Subcutaneous abdominal adipose tissue (tissue), 5 donors: ENCODE data around the gene PFN1.

Source experiments
- H3K27ac ChIP-seq: one replicate; pipeline ENCODE4 v1.7.0; 2013; ENCODE audit warnings: low read depth, mild to moderate bottlenecking, inconsistent platforms, low read length, moderate library complexity
- H3K27me3 ChIP-seq, 5 donors: one replicate each; pipeline ENCODE4 v1.7.0; 2013; ENCODE audit warnings: low read length in 5 of 5, inconsistent platforms in 1 of 5; ENCODE audit not compliant: control insufficient read depth in 5 of 5, insufficient read depth in 4 of 5
- H3K36me3 ChIP-seq, 5 donors: one replicate each; pipeline ENCODE4 v1.7.0; 2013; ENCODE audit warnings: low read length in 5 of 5; ENCODE audit not compliant: control insufficient read depth in 5 of 5, insufficient read depth in 5 of 5
- H3K4me1 ChIP-seq, 5 donors: one replicate each; pipeline ENCODE4 v1.7.0; 2013; ENCODE audit warnings: low read length in 5 of 5, mild to moderate bottlenecking in 3 of 5, moderate library complexity in 1 of 5; ENCODE audit not compliant: control insufficient read depth in 5 of 5, insufficient read depth in 5 of 5
- H3K4me3 ChIP-seq, 5 donors: one replicate each; pipeline ENCODE4 v1.7.0; 2013; ENCODE audit warnings: low read length in 5 of 5, low read depth in 1 of 5
- H3K9ac ChIP-seq, 5 donors: one replicate each; pipeline ENCODE4 v1.7.0; 2013; ENCODE audit warnings: low read length in 5 of 5, mild to moderate bottlenecking in 4 of 5, moderate library complexity in 3 of 5
- H3K9me3 ChIP-seq, 5 donors: one replicate each; pipeline ENCODE4 v1.7.0; 2013; ENCODE audit warnings: low read length in 5 of 5; ENCODE audit not compliant: control insufficient read depth in 5 of 5
- donor health status: healthy.
- donor health status: healthy.
- donor health status: healthy.
- donor health status: healthy.
- donor health status: healthy.

PFN1 gene

DNA sequence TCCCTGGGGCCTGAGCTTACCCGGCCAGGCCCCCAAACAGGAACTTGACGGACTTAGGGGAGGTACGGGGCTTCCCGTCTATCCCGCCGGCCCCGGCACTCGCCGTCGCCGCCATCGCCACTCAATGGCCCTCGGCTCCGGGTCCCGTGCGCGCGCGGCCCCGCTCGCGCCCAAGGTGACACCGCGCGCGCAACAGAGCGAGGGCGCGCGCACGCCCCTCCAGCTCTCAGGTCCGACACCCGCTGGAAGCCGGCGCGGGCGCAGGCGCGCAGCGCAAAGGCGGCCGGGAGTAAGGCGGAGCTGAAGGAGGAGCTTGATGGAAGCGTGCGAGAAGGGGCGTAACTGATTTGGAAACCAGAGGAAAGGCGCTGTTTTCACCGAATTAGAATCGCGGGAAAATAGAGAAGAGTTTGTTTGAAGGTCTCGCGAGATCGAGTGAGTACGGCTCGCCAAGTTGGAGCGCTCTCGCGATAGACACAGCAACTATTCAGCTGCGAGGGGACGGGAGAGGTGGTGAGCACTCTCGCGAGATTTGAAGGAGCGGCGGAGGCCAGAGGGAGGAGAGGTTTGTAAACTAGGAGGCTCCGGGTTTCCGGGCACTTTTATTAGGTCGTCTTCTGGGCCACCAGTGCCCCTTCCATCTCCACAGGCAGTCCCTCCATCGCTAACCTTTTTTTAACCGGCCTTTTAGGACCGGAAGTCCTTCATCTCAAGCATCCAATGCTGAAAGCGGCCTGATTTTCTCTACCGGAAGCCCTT lies 8.4 kb downstream of the PFN1 start, which contains the start of the genes RNF167 and SLC25A11:
TSS of gene RNF167 (plus strand) at position 473 of the 759 bp plus-strand sequence. CDS start 642 bp downstream, outside the sequence.
TSS of gene SLC25A11 (minus strand) at position 251 of the 759 bp plus-strand sequence. CDS start at position 115, 136 bp downstream.
- Histone ChIP-seq H3K27ac (peak within 1 kb of the TSS; percentile 93), H3K36me3 (peaks cover 0 to 60% (median 56%) of the 10 kb centered on the region in 5 donors), H3K4me3 (peak within 1 kb of the TSS; percentile 89 to 91 (median 90)), H3K27me3 (no peaks in the 10 kb centered on the region), H3K9ac (peak within 1 kb of the TSS; percentile 81 to 98 (median 97)), H3K9me3 (no peaks in the 10 kb centered on the region), H3K4me1 (peaks cover 11 to 51% (median 38%) of the 10 kb centered on the region in 5 donors)

DNA sequence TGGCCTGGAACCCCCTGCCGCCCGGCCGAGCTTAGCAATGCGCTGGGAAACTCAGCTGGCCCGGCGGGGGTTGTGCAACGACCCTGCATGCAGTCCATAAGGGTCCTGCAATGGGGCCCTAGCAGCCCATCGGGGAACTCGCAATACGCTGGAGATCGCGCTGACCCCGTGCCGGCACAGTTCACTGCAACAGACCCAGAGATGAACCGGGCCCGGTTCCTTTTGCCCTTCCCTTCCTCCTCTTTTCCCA lies 8.9 kb downstream of the PFN1 start:
- no peaks in the 10 kb centered on the region for H3K9me3 ChIP-seq
- no peaks in the 10 kb centered on the region for H3K27me3 ChIP-seq
- peak overlapping the region; percentile 93 for H3K27ac ChIP-seq
- peaks cover 0 to 55% (median 51%) of the 10 kb centered on the region in 5 donors for H3K36me3 ChIP-seq
- H3K9ac ChIP-seq, result peak overlapping the region; percentile 73 to 98 (median 89)
- H3K4me1 ChIP-seq, result peaks cover 11 to 49% (median 36%) of the 10 kb centered on the region in 5 donors
- peak overlapping the region; percentile 89 to 91 (median 90) for H3K4me3 ChIP-seq

DNA sequence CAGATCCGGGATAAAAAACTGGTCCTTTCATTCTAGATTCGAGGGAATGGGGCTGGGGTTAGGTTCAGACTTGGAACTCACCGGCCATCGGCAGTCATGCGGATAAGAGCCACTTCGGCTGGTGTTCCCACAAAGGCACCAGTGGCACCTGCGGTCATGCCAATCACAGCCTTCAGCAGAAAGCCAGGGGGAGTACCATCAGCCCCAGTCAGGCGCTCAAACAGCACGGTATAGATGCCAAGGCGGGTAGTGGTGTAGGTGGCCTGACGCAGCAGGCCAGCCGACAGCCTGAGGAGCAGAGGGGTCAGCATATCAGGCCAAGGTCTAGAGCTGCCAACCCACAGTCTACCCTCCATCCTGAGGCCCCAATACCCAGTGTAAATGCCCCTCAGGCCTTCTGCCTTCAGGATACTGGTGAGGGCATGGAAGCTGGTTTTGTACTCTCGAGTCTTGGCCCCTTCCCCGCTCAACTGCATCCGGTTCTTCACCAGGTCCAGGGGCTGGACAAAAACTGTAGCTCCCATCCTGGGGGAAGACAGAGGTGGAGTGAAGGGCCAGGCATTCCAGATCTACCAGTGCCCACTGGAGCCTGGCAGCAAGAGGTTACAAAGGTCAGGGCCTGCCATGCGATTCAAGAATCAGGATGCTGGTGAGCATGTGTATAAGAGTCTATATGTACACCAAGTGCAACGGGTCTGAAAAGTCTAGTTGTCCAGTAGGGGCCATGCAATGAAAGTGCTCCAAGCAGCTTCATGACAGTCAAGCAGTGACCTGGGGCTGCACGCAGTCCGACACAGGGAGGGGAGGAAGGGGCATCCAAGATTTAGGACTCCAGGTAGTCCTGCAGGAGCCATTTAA lies 9.4 kb downstream of the PFN1 start:
- Histone ChIP-seq H3K27ac (peak overlapping the region; percentile 93), H3K9ac (peak overlapping the region; percentile 73 to 98 (median 89)), H3K27me3 (no peaks in the 10 kb centered on the region), H3K4me1 (peaks cover 11 to 52% (median 38%) of the 10 kb centered on the region in 5 donors), H3K36me3 (peaks cover 0 to 50% (median 46%) of the 10 kb centered on the region in 5 donors), H3K4me3 (peak overlapping the region; percentile 89 to 91 (median 90)), H3K9me3 (no peaks in the 10 kb centered on the region)

DNA sequence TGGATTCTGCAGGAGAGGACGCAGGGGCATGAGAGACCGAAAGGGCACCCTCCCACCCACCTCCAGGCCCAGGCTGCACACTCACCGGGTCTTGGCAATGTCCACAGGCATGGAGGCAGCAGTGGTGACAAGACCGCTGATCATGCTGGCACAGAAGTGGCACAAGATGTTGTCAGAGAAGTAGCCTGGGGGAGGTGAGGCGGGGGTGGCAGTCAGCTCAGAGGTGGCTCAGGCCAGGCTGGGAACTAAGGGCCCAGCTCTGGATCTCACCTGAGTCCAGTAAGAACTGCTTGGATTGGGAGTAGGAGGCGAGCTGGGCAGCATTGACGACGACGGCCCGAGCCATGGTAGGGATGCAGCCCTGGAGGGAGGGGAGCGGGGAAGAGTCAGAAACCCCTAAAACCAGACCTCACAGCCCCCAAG lies 10.2 kb downstream of the PFN1 start:
- H3K27me3 ChIP-seq, result no peaks in the 10 kb centered on the region
- no peak overlapping the region for H3K4me3 ChIP-seq
- no peaks in the 10 kb centered on the region for H3K9me3 ChIP-seq
- H3K27ac ChIP-seq, result no peak overlapping the region
- H3K9ac ChIP-seq, result peak overlapping the region in 2 of 5 donors; percentile 89 to 91
- H3K36me3 ChIP-seq, result peaks cover 0 to 43% (median 39%) of the 10 kb centered on the region in 5 donors
- peaks cover 11 to 47% (median 39%) of the 10 kb centered on the region in 5 donors for H3K4me1 ChIP-seq

DNA sequence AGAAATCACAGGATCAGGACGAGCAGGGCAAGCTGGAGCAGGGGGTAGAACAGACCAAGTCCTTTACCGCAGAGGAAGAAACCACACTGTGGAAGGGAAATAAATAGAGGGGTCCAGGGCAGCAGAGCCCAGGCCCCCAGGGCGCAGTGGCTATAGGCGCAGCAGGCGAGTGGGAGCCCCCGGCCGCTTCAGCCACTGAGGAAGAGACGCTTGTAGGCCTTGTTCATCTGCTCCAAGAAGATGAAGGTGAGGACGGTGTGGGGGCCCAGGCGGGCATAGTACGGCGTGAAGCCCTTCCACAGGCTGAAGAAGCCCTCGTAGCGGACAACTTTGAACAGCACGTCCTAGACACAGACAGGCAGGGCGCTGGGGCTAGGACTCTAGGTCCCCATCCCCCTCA lies 10.8 kb downstream of the PFN1 start:
- H3K27ac ChIP-seq, result no peak overlapping the region
- H3K4me1 ChIP-seq, result peaks cover 11 to 43% (median 39%) of the 10 kb centered on the region in 5 donors
- no peaks in the 10 kb centered on the region for H3K9me3 ChIP-seq
- no peak overlapping the region for H3K4me3 ChIP-seq
- no peaks in the 10 kb centered on the region for H3K27me3 ChIP-seq
- H3K36me3 ChIP-seq, result peaks cover 0 to 38% (median 33%) of the 10 kb centered on the region in 5 donors
- H3K9ac ChIP-seq, result peak overlapping the region in 1 of 5 donors; percentile 91

DNA sequence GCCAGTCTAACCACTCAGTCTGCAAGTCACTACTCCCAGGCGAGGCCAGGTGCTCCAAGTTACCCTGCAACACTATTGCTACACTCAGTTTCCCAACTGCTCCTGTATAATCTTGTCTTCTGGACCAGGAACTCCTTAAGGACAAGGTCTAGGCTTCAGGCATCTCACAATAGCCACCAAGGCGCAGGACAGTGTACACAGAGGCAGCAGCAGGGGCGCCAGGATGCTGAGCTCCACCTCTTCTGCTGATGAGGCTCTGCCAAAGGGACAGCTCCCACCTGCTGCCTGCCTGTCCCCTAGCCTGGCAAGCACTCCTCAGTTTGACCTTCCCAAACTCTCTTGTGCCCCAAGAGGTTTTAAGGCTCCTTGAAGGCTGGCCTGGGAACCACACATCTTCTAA lies 11.9 kb downstream of the PFN1 start:
- H3K36me3 ChIP-seq, result peaks cover 0 to 31% (median 26%) of the 10 kb centered on the region in 5 donors
- H3K27ac ChIP-seq, result no peak overlapping the region
- no peak overlapping the region for H3K4me3 ChIP-seq
- H3K9me3 ChIP-seq, result no peaks in the 10 kb centered on the region
- H3K9ac ChIP-seq, result no peak overlapping the region
- peaks cover 11 to 39% (median 36%) of the 10 kb centered on the region in 5 donors for H3K4me1 ChIP-seq
- no peaks in the 10 kb centered on the region for H3K27me3 ChIP-seq

DNA sequence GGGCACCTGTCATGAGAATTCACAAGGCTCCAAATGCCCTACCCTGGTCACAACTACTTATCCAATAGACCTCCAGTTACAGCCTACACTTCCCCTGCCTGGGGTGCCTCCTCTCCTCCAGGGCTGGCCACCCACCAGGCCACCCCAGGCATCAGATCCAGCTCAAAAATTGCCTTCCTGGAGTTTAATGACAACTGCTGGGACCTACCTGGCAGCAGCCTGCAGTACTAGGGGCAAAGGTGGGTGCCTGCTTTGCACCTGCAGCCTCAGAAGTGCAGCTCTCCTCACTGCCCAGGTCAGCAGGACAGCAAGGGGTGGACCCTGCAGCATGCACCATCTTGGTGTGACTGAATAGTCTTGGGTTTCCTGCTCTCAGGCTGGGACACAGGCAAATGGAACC lies 12.7 kb downstream of the PFN1 start:
- Histone ChIP-seq H3K4me3 (no peak overlapping the region), H3K27me3 (no peaks in the 10 kb centered on the region), H3K4me1 (peaks cover 11 to 32% (median 28%) of the 10 kb centered on the region in 5 donors), H3K9me3 (no peaks in the 10 kb centered on the region), H3K9ac (no peak overlapping the region), H3K27ac (no peak overlapping the region), H3K36me3 (peaks cover 0 to 31% (median 26%) of the 10 kb centered on the region in 5 donors)

DNA sequence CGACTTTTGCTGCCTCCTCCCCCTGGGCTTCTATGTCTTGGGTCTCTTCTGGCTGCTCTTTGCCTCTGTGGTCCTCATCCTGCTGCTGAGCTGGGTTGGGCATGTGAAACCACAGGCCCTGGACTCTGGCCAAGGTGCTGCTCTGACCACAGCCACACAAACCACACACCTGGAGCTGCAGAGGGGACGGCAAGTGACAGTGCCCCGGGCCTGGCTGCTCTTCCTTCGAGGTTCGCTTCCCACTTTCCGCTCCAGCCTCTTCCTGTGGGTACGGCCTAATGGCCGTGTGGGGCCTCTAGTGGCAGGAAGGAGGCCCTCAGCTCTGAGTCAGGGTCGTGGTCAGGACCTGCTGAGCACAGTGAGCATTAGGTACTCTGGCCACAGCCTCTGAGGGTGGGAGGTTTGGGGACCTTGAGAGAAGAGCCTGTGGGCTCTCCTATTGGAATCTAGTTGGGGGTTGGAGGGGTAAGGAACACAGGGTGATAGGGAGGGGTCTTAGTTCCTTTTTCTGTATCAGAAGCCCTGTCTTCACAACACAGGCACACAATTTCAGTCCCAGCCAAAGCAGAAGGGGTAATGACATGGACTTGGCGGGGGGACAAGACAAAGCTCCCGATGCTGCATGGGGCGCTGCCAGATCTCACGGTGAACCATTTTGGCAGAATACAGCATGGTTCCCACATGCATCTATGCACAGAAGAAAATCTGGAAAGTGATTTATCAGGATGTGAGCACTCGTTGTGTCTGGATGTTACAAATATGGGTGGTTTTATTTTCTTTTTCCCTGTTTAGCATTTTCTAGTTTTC lies 14.0 kb downstream of the PFN1 start:
- Histone ChIP-seq H3K9me3 (no peaks in the 10 kb centered on the region), H3K27me3 (no peaks in the 10 kb centered on the region), H3K4me3 (peak overlapping the region in 1 of 5 donors; percentile 30), H3K27ac (no peak overlapping the region), H3K36me3 (peaks cover 0 to 31% (median 26%) of the 10 kb centered on the region in 5 donors), H3K9ac (peak overlapping the region in 2 of 5 donors; percentile 41 to 43), H3K4me1 (peaks cover 5 to 26% (median 22%) of the 10 kb centered on the region in 5 donors)

DNA sequence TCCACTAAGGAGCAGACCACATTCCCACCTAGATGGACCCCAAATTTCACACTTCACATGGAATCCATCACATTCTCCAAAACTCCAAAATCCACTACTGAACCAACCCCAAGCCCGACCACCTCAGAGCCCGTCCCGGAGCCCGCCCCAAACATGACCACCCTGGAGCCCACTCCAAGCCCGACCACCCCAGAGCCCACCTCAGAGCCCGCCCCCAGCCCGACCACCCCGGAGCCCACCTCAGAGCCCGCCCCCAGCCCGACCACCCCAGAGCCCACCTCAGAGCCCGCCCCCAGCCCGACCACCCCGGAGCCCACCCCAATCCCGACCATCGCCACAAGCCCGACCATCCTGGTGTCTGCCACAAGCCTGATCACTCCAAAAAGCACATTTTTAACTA lies 14.7 kb downstream of the PFN1 start:
- Histone ChIP-seq H3K27ac (no peak overlapping the region), H3K9ac (peak overlapping the region in 1 of 5 donors; percentile 43), H3K4me3 (peak overlapping the region in 1 of 5 donors; percentile 30), H3K4me1 (peaks cover 0 to 21% (median 14%) of the 10 kb centered on the region in 5 donors), H3K9me3 (no peaks in the 10 kb centered on the region), H3K36me3 (peaks cover 0 to 30% (median 26%) of the 10 kb centered on the region in 5 donors), H3K27me3 (no peaks in the 10 kb centered on the region)
